Measurements from ENCODE around the gene SEMA6B. TPM values are rescaled to one million over a fixed set of nuclear protein-coding genes. Genes with fewer than 3 reads are reported as not detected.

Gene SEMA6B
- total and polyA plus RNA-seq, 11 donors = 6.0 to 29.7 (median 10.1) TPM

GRCh38 chr19:4507150-4507452 lies 52.4 kb downstream of the SEMA6B start:
- no peak for ATAC-seq
- Histone ChIP-seq H3K27me3 (no peaks in the 10 kb centered on the region), H3K27ac (peak overlapping the region in 1 of 12 donors; percentile 60), H3K4me1 (peaks cover 0 to 23% (median 0%) of the 10 kb centered on the region in 12 donors), H3K36me3 (peaks cover 0 to 70% (median 46%) of the 10 kb centered on the region in 9 donors), H3K4me3 (no peak overlapping the region), H3K9me3 (no peaks in the 10 kb centered on the region)
- intact Hi-C loops (cut with DNase I) = no loop called here
- TF ChIP-seq POLR2A (IDR thresholded peaks at IDR 0.05) (no peak), CTCF (IDR thresholded peaks at IDR 0.05) (no peak)
- WGBS, 4 donors = 56 to 85% (median 68%) methylated on average over 11 to 12 of the region's 12 CpGs
- peak in 2 of 5 donors; percentile 12 to 18 for DNase-seq

DNA sequence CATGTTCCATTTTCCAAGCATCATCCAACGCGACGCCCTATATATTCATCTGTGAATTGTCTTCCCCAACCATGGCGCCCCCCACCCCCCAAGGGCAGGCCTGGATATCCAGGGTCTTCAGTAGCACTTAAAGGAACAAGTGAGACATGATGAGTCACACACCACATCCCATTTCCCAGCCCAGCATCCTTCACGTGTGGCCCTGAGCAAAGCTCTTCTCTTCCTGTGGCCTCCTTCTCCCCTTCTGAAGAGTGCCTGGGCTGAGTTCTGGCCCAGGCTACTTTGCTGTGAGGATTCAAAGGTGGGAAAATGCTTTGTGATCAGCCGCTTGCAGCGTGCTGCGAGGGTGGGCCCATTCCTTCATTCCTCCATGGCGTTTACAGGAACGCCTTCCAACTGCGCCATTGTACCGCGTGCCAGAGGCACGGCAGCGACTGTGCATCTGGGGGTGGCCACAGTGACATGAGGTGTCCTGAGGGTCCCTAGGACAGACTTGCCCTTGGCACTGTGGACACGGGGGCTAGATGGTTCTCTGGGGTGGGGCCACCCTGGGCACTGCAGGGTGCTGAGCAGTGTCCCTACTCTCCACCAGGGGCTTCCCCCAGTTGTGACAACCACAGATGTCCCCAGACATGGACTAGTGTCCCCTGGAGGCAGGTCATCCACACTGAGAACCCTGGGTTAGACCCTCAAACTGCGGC lies 52.9 kb downstream of the SEMA6B start:
- no peak overlapping the region for H3K4me3 ChIP-seq
- no peaks in the 10 kb centered on the region for H3K27me3 ChIP-seq
- intact Hi-C loops (cut with DNase I) = no loop called here
- H3K27ac ChIP-seq = peak overlapping the region in 1 of 12 donors; percentile 60
- no peak for ATAC-seq
- H3K4me1 ChIP-seq = peaks cover 0 to 18% (median 0%) of the 10 kb centered on the region in 12 donors
- H3K9me3 ChIP-seq = no peaks in the 10 kb centered on the region
- 85 to 89% (median 86%) methylated on average over 15 to 17 of the region's 17 CpGs for WGBS, 4 donors
- DNase-seq = no peak
- TF ChIP-seq CTCF (IDR thresholded peaks at IDR 0.05) (no peak), POLR2A (IDR thresholded peaks at IDR 0.05) (no peak)
- H3K36me3 ChIP-seq = peaks cover 0 to 74% (median 51%) of the 10 kb centered on the region in 9 donors

GRCh38 chr19:4505570-4506448 lies 53.7 kb downstream of the SEMA6B start:
- no peaks in the 10 kb centered on the region for H3K9me3 ChIP-seq
- H3K4me1 ChIP-seq = peaks cover 0 to 18% (median 0%) of the 10 kb centered on the region in 12 donors
- peak in 1 of 5 donors; percentile 9 for DNase-seq
- H3K27me3 ChIP-seq = no peaks in the 10 kb centered on the region
- H3K27ac ChIP-seq = peak overlapping the region in 1 of 12 donors; percentile 60
- WGBS, 4 donors = 95 to 97% (median 96%) methylated on average over 34 of the region's 34 CpGs
- no peak for ATAC-seq
- H3K4me3 ChIP-seq = no peak overlapping the region
- intact Hi-C loops (cut with DNase I) = no loop called here
- peaks cover 0 to 82% (median 59%) of the 10 kb centered on the region in 9 donors for H3K36me3 ChIP-seq
- TF ChIP-seq POLR2A (IDR thresholded peaks at IDR 0.05) = no peak
- TF ChIP-seq CTCF (IDR thresholded peaks at IDR 0.05) = no peak

Data from heart left ventricle (tissue), 16 donors.